Measurements from ENCODE around the gene ITGA11. TPM values are rescaled to one million over a fixed set of nuclear protein-coding genes. Genes with fewer than 3 reads are reported as not detected.

The ITGA11 gene
- total RNA-seq, 1 donor from 2014 or later: 193 TPM

DNA sequence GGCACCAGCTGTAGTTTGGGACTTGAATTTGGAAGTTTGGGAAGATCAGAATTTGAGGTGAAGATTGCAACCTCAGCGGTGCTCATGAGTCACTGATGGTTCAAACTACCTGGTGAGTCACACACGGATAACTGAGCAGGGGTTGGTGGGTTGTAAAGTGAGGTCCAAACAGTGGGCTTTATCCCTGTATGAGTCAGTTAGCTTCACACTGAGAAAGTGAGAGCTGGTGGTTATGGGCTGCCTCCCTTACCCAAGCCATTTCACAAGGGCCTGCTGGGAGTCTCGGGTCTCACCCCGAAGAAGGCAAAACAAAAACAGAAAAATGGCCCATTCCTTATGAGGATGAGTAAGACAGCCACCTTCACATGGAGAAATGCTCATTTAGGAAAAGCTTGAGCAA is 77.0 kb downstream of the ITGA11 start:
- FAIRE-seq (peak; percentile 95), DNase-seq (ENCODE audit: low read depth) (peak; percentile 99)
- H3K4me1 ChIP-seq (ENCODE audit: insufficient read depth, low read length): peaks cover 37% of the 10 kb centered on the region
- Mint-ChIP-seq H3K4me3 (ENCODE audit: unreplicated experiment) (no peak overlapping the region), H3K9me3 (ENCODE audit: unreplicated experiment) (peaks cover 7% of the 10 kb centered on the region), H3K27ac (ENCODE audit: unreplicated experiment) (peak overlapping the region; percentile 87), H3K4me1 (ENCODE audit: low read depth, unreplicated experiment) (peaks cover 31% of the 10 kb centered on the region), H3K36me3 (ENCODE audit: low read depth, unreplicated experiment) (peaks cover 49% of the 10 kb centered on the region), H3K27me3 (ENCODE audit: low read depth, unreplicated experiment) (no peaks in the 10 kb centered on the region)
- no peaks in the 10 kb centered on the region for H3K27me3 ChIP-seq (ENCODE audit: insufficient read depth, low read length)
- no peaks in the 10 kb centered on the region for H3K79me2 ChIP-seq (ENCODE audit: insufficient read depth, low read length)
- no peak overlapping the region for H2AFZ ChIP-seq (ENCODE audit: low read depth, low read length)
- peaks cover 9% of the 10 kb centered on the region for H3K36me3 ChIP-seq (ENCODE audit: insufficient read depth, low read length)
- peaks cover 2% of the 10 kb centered on the region for H3K9me3 ChIP-seq (ENCODE audit: insufficient read depth, low read depth, low read length)
- no peak overlapping the region for H3K4me3 ChIP-seq (ENCODE audit: insufficient read depth, low read depth, low read length)
- no peaks in the 10 kb centered on the region for H4K20me1 ChIP-seq (ENCODE audit: insufficient read depth, low read length)
- peak overlapping the region; percentile 59 for H3K9ac ChIP-seq (ENCODE audit: low read length)
- TF ChIP-seq, protein P1, sequence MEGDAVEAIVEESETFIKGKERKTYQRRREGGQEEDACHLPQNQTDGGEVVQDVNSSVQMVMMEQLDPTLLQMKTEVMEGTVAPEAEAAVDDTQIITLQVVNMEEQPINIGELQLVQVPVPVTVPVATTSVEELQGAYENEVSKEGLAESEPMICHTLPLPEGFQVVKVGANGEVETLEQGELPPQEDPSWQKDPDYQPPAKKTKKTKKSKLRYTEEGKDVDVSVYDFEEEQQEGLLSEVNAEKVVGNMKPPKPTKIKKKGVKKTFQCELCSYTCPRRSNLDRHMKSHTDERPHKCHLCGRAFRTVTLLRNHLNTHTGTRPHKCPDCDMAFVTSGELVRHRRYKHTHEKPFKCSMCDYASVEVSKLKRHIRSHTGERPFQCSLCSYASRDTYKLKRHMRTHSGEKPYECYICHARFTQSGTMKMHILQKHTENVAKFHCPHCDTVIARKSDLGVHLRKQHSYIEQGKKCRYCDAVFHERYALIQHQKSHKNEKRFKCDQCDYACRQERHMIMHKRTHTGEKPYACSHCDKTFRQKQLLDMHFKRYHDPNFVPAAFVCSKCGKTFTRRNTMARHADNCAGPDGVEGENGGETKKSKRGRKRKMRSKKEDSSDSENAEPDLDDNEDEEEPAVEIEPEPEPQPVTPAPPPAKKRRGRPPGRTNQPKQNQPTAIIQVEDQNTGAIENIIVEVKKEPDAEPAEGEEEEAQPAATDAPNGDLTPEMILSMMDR (IDR thresholded peaks at IDR 0.05; ENCODE audit: insufficient read depth, low read depth, low read length): no peak
- TF ChIP-seq EZH2 (IDR thresholded peaks at IDR 0.05; ENCODE audit: insufficient read depth, low read length): no peak
- peak overlapping the region; percentile 39 for H3K4me2 ChIP-seq (ENCODE audit: low read length)
- H3K27ac ChIP-seq (ENCODE audit: low read depth, low read length): peak overlapping the region; percentile 97

- peak overlapping the region; percentile 39 for H3K4me2 ChIP-seq (ENCODE audit: low read length)
- H3K36me3 Mint-ChIP-seq (ENCODE audit: low read depth, unreplicated experiment): peaks cover 47% of the 10 kb centered on the region
- no peaks in the 10 kb centered on the region for H3K27me3 ChIP-seq (ENCODE audit: insufficient read depth, low read length)
- no peaks in the 10 kb centered on the region for H4K20me1 ChIP-seq (ENCODE audit: insufficient read depth, low read length)
- peaks cover 2% of the 10 kb centered on the region for H3K9me3 ChIP-seq (ENCODE audit: insufficient read depth, low read depth, low read length)
- no peak overlapping the region for H3K4me3 ChIP-seq (ENCODE audit: insufficient read depth, low read depth, low read length)
- TF ChIP-seq, protein P1 (IDR thresholded peaks at IDR 0.05; ENCODE audit: insufficient read depth, low read depth, low read length): no peak
- no peak for TF ChIP-seq EZH2 (IDR thresholded peaks at IDR 0.05; ENCODE audit: insufficient read depth, low read length)
- no peaks in the 10 kb centered on the region for H3K79me2 ChIP-seq (ENCODE audit: insufficient read depth, low read length)
- DNase-seq (ENCODE audit: low read depth): peak; percentile 19
- FAIRE-seq: no peak
- H3K27ac Mint-ChIP-seq (ENCODE audit: unreplicated experiment): peak overlapping the region; percentile 87
- H3K27ac ChIP-seq (ENCODE audit: low read depth, low read length): peak overlapping the region; percentile 97
- peaks cover 37% of the 10 kb centered on the region for H3K4me1 ChIP-seq (ENCODE audit: insufficient read depth, low read length)
- peak overlapping the region; percentile 59 for H3K9ac ChIP-seq (ENCODE audit: low read length)
- no peak overlapping the region for H3K4me3 Mint-ChIP-seq (ENCODE audit: unreplicated experiment)
- no peak overlapping the region for H2AFZ ChIP-seq (ENCODE audit: low read depth, low read length)
- peaks cover 11% of the 10 kb centered on the region for H3K36me3 ChIP-seq (ENCODE audit: insufficient read depth, low read length)
- H3K4me1 Mint-ChIP-seq (ENCODE audit: low read depth, unreplicated experiment): peaks cover 31% of the 10 kb centered on the region
- H3K9me3 Mint-ChIP-seq (ENCODE audit: unreplicated experiment): peaks cover 7% of the 10 kb centered on the region
- H3K27me3 Mint-ChIP-seq (ENCODE audit: low read depth, unreplicated experiment): no peaks in the 10 kb centered on the region
Observed at GRCh38 chr15:68354268-68354667, 77.7 kb downstream of the ITGA11 start.

- FAIRE-seq: no peak
- Mint-ChIP-seq H3K36me3 (ENCODE audit: low read depth, unreplicated experiment) (peaks cover 53% of the 10 kb centered on the region), H3K4me3 (ENCODE audit: unreplicated experiment) (no peak overlapping the region), H3K4me1 (ENCODE audit: low read depth, unreplicated experiment) (peaks cover 33% of the 10 kb centered on the region), H3K9me3 (ENCODE audit: unreplicated experiment) (peaks cover 7% of the 10 kb centered on the region), H3K27ac (ENCODE audit: unreplicated experiment) (peak overlapping the region; percentile 53), H3K27me3 (ENCODE audit: low read depth, unreplicated experiment) (no peaks in the 10 kb centered on the region)
- Histone ChIP-seq H3K27me3 (ENCODE audit: insufficient read depth, low read length) (no peaks in the 10 kb centered on the region), H3K79me2 (ENCODE audit: insufficient read depth, low read length) (no peaks in the 10 kb centered on the region), H4K20me1 (ENCODE audit: insufficient read depth, low read length) (no peaks in the 10 kb centered on the region), H2AFZ (ENCODE audit: low read depth, low read length) (no peak overlapping the region), H3K9me3 (ENCODE audit: insufficient read depth, low read depth, low read length) (peaks cover 2% of the 10 kb centered on the region), H3K4me3 (ENCODE audit: insufficient read depth, low read depth, low read length) (no peak overlapping the region), H3K4me1 (ENCODE audit: insufficient read depth, low read length) (peaks cover 39% of the 10 kb centered on the region), H3K27ac (ENCODE audit: low read depth, low read length) (peak overlapping the region; percentile 97), H3K4me2 (ENCODE audit: low read length) (peak overlapping the region; percentile 17), H3K36me3 (ENCODE audit: insufficient read depth, low read length) (peaks cover 16% of the 10 kb centered on the region), H3K9ac (ENCODE audit: low read length) (peak overlapping the region; percentile 59)
- TF ChIP-seq, protein P1 (IDR thresholded peaks at IDR 0.05; ENCODE audit: insufficient read depth, low read depth, low read length): no peak
- no peak for TF ChIP-seq EZH2 (IDR thresholded peaks at IDR 0.05; ENCODE audit: insufficient read depth, low read length)
- DNase-seq (ENCODE audit: low read depth): peak; percentile 60
Observed at GRCh38 chr15:68353421-68354135, 78.4 kb downstream of the ITGA11 start.
